Non-pigmented ciliary epithelial cell (primary cell): ENCODE results near the gene NOX5.
"Not testable (repeated sequence)": the region's sequence is repeated elsewhere in the genome, so short reads cannot be mapped to it uniquely, and the experiment has no call there.

ENCODE experiments used
- DNase-seq: peaks from one replicate; pipeline ENCODE4 v3.0.0-alpha.2; 2010; ENCODE audit warnings: low read depth

Gene NOX5

DNA sequence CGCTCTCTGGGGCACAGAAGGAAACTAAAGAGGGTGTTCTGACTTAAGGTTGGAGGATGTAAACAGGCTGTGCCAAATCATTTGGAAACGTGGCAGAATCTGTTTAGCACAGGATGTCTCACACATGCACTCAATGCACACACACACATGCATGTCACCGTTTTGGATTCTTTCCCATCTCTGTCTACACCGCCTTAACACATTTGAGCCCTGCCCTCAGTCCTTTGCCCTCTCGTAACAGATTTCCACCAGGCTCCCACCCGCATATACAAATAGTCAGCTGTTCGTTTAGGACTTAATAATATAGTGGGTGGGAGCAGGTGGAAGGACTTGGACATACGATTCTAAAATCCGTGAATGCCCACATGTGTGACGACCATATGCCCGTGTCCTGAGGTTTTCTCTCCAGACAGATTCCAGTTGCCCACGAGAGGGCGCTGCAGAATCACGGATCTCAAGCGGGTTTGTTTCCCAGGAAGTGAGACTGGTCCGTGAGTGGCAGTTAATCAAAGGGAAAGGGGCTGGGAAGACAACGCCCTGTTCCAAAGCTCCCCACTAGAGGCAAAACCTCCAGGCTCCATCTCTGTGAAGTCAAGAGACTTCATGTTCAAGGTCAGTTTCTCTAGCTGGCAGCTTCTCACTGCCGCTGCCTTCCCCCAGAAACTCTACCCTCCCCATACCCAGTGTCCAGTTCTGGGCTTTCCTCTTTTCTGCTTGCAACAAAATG, 44.5 kb downstream of the NOX5 start:
- no peak for DNase-seq

DNA sequence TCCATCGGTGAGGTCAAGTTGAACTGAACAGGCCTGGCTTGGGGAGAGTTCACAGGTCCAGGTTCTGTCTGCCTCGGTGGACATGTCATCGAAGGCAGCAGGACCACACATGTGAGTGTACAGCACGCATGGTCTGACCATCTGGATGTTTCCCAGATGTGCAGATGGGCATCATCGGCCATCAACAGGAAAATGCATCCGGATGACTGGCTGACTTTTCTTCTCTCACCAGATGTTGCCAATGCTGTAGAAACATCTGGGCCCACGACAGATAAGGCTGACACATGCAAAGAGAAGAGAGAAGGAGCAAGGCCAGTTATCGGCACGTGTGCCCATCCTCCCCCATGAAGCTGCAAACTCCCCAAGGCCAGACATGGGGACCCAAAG, 45.1 kb downstream of the NOX5 start:
- no peak for DNase-seq

DNA sequence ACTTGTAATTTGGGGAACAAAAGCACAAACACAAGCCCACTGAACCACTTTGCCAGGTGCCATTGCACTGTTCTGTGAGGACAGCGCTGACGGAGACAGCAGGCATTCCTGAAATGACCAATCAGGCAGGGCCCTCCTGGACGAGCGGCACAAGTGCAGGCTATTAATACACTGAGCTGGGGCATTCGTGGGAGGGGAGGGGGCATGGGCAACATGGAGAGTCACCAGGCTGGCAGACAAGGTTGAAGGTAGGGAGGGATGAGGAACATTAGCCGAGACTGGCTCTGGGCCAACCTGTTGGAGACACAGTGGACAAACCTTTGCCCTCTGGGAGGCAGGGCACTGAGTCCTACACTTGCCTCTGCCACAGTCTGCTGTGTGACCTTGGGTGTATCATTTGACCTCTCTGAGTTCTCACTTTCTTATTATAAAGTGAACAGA, 45.6 kb downstream of the NOX5 start:
- no peak for DNase-seq

DNA sequence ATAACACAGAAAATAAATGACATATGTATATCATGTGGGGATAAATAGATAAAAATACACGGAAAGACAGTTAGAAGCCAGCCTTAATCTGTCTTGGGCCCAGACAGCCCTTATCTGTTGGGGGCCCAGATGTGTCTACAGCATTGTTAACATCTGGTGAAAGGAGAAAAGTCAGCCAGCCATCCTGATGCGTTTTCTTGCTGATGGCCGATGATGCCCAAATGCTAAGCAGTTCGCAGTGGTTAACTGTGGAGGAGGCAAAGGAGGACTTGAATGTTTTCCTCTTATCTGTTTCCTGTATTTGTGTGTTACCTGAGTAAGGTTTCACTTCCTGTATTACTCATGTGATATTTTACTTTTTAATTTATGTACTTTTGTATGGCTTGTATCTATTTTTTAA, 46.2 kb downstream of the NOX5 start:
- DNase-seq = no peak

DNA sequence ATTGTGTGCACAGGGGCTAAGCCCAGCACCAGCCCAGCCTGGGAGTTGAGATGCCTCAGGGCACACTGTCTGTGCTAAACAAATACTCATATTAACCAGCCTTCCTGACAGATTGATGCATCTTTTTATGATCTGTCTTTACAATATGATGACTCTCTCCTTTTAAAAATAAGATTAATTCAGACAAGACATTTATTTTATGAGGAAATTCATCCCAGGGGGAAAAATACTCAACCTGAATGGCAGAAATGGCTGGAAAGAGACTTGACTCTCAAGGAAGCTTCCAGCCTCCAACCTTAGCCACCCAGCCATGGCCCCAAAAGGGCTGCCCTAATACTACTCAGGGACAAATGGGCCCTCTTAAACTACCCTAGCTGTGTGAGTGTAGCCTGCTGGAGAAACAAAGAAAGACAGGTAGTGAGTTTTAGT, 46.9 kb downstream of the NOX5 start:
- DNase-seq = no peak

DNA sequence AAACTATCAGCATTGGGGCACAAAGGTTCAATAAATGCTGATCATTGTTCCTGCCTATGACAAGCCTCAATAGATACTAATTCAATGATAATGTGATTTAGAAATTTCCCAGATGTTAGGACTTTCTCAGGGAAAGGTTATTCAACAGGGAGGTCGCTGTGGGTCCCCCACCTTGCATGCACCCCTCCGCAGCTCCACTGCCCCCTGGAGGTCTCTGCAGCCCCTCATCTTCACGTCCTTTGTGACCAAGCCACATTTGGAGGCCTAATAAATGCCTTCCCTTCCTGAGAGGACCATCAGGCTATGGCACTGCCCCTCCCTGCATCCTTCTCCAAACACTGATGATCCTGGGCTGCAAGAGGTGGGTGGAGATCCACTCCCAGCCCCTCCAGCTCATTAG, 50.2 kb downstream of the NOX5 start:
- DNase-seq = no peak

DNA sequence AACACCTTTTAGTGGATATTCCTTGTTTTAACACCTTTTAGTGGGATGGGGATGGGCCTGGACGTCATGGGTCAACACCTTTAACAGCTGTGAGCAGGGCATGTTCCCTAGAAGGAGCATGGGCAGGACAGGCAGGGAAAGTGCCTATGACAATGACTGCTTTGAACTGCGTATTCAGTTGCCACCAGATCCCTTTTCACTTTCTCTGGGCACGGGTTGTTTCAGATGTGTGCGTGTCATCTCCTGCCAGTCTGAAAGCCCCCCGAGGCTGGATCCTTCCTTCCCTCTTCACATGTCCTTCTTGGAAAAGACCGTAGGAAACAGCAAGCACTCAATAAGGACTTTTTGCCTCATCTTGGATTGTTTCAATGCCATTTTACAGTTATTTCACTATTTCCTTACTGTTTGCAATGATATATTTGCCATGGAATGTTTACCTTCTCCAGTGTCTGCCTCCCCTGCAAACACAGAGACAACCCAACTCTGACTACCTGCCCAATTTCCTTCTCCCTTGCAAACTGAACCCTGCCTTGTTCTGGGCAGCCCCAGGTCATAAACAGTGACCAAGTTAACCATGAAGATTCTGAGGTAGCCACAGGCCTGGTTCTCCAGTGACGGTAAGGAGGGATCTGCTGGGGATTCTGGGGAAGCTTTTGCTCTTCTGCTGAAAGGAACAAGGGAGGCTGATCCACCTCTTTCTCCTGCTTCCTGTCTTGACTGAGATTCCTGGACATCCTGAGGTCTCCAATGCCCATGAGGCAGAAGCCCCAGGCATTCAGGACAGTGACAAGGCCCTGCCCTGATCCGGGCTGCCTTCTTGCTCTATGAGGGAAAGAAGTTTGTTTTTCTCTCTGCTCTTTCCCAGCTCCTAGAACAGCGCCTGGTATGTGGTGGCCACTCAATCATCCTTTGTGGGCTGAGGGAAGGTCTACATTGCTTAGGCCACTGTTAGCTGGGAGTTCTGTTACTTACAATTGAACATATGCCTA, 51.8 kb downstream of the NOX5 start:
- DNase-seq = no peak

DNA sequence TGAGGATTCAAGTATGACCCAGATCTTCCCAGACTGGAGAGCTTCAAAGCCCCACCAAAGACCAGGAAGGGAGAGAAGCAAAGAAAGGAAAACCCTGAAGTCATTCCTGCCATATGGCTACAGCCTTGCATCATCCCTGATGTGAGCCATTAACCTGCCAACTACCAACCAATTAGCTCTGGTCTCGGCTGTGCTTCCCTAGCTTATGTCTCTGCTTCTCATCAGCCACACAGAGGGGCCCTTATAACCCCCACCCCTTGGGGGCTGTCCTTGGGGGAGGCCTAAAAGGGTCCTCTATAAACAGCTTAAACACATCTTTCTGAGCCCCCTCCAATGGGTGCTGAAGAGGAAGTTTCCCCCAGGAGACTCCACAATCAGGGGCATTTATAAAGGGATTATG, 52.8 kb downstream of the NOX5 start:
- no peak for DNase-seq

DNA sequence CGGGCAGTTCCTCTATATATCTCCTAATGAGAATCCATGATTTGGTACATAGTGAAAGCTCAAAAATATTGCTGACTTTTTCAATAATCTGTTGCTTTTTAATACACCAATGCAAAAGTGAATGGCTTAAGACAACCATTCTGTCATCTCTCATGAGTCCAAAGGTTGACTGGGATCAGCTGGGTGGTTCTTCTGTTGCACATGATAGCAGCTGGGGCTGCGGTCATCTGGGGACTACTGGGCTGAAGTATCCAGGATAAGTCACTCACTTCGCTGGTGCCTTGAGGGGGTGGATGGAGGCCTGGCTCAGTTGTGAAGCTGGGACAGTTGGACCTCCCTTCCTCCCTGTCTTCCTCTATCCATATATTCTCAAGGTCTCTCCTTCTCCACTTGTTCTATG, 53.7 kb downstream of the NOX5 start:
- no peak for DNase-seq

DNA sequence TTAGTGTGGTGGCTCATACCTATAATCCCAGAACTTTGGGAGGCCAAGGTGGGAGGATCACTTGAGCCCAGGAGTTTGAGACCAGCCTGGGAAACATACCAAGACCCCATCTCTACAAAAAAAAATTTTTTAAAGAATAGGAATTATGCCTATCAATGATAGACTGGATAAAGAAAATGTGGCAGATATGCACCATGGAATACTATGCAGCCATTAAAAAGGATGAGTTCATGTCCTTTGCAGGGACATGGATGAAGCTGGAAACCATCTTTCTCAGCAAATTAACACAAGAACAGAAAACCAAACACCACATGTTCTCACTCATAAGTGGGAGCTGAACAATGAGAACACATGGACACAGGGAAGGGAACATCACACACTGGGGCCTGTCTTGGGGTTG, 54.8 kb downstream of the NOX5 start:
- not testable (repeated sequence) for DNase-seq

DNA sequence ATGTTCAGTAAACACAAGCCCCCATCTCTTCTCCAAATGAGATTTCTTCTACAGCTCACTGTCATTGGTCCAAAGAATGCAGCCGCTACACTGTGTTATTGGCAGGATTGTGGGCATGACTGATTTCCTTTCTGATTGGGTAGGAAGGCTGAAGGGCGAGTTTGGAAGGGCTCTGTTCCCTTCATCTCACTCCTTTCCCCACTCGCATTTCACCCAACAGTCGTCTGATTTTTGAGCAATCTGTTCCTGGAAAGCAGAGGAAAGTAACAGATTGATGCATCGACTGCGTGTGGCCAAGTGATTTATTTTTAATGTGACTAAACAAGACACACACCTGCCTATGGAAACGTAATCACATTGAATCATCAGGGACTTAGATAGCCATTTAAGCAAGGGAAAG, 55.5 kb downstream of the NOX5 start:
- DNase-seq = no peak

DNA sequence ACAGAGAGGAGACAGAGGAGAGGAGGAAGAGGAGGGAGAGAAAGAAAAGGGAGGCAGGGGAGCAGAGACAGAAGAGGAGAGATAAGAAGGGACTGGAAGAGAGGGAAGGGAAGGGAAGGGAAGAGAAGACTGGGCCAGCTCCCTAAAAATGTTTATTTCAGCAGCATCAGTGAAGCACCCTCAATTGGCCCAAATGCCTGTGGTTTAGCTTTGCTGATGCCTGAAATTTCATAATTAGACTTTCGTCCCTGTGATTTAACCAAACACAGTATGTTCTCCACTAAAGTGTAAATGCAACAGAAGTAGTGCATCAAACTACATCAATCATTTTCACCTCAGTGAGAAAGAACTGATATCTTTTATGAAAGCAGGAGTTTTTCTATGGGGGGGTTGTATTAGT, 55.9 kb downstream of the NOX5 start:
- no peak for DNase-seq

DNA sequence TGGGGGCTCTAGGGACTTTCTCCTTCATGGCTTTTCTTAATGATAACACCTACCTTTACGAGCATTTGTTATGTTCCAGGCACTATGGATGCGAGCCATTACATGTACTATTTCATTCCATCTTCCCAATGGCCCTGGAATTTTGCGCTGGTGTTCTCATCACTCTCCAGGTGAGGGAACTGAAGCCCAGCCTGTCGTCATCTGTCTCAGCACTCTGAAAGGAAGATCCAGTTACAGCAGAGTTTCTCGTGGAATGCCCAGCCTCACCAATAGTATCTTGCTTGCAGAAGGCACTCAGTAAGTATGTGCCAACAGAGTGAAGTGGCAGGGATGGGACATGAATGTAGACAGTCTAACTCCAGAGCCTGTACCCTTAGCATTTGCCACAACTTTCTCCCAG, 56.8 kb downstream of the NOX5 start:
- no peak for DNase-seq

DNA sequence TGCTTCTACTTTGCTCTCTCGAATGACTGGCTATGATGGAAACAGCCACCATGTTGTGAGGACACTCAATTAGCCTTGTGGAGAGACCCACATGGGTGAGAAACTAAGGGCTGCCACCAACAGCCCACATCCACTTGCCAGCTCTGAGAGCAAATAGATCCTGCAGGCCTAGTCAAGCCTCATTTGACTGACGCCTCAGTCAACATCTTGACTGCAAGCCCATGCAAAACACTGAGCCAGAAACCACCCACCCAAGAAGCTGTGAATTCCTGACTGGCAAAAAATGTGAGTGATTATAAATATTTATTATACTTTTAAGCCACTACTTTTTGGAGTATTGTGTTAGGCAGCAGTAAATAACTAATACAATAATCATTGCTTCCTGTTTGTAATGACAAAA, 58.4 kb downstream of the NOX5 start:
- DNase-seq = no peak

DNA sequence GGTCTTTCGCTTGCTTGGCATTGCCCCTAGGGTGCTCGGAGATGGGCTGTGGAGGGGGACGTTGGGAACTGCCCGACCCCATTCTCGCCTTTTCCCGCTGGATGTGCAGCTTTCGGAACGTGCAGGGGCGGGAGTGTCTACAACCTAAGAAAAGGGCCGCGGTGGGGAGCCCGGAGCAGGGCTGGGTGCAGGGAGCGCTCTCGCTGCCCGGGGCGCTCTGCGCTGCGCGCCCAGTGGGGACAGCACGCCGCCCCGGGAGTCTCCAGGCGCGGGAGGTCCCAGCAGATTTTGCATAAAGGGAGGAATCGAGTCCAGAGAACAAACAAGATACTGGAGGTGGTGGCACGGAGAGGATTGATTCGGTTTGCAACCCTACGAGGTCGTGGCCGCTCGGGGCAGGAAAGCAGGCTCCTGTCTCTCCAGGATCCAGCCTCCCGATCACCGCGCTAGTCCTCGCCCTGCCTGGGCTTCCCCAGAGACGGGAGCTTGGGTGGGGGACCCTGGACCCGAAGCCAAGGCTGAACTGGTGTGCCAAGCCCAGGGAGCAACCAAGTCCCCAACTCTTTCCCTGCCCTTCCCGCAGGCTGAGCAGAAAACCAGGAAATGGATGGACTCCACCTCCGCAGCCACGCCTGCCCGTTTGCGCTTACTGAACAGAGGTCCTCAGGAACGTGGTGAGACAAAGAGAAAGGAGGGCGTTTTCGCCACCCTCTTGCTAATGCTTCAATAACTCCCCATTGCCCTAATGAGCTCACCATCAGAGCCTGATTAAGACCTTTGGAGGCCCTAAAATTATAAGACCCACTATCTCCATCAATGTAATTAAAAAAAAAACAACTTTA, 59.7 kb downstream of the NOX5 start:
- no peak for DNase-seq

DNA sequence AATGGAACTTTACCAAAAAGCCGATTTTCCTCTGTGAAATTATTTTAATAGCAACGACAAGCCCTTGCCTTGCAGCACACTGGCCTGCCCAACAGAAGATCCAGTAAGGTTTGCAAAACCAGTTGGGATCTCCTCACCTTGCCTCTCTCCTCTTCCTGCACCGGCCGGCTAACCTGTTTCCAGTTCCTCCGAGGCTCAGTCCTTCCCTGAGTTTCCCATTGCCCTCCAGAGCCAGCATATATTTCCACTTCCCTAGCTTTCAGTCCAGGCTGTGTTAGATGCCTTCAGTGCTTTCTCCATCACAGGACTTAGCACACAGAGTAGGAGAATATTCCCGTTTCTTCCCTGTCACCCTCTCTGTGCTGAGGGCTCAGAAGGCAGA, 60.3 kb downstream of the NOX5 start:
- no peak for DNase-seq

DNA sequence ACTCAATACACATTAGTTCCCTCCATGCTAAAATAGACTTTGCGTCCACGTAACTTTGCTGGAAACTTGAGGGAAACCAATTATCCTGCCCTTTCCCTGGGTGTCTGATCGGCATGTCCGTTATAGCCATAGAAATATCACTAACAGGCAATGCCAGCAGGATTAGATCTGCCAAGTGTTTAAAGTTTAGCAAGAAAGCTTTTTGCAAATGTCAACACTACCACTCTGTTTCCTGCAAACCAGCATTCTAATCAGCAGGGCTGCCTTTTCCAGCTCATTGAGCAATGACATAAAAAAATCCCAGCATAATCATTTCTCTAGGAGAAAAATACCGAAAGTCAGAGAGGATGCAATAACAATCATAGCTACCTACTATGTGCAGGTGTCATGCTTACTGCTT, 60.9 kb downstream of the NOX5 start:
- DNase-seq = no peak

DNA sequence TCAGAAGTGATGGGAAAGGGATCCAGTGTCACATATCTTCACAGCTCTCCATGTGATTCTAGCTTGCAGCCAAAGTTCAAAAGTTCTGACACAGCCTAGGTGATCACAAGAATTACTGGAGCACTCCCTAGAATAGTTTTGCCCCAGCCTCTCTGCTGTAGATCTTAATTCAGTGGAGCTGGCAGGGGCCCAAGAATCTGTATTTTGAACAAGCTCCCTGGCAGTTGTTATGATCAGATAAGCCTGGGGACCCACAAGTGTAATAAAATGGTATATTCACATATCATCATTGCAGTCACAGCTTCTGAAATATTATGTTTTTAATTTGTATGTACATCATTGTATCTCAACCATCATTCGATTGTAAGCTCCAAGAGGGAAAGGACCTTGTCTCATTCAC, 62.3 kb downstream of the NOX5 start:
- DNase-seq = no peak

DNA sequence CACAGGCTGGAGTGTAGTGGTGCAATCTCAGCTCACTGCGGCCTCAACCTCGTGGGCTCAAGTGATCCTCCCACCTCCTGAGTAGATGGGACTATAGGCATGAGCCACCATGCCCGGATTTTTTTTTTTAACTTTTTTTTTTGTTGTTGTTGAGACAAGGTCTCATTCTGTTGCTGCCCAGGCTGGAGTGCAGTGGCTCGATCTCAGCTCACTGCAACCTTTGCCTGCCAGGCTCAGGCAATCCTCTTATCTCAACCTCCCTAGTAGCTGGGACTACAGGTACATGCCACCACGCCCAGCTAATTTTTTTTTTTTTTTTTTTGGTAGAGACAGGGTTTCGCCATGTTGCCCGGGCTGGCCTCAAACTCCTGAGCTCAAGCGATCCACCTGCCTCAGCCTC, 64.1 kb downstream of the NOX5 start:
- DNase-seq = no peak

DNA sequence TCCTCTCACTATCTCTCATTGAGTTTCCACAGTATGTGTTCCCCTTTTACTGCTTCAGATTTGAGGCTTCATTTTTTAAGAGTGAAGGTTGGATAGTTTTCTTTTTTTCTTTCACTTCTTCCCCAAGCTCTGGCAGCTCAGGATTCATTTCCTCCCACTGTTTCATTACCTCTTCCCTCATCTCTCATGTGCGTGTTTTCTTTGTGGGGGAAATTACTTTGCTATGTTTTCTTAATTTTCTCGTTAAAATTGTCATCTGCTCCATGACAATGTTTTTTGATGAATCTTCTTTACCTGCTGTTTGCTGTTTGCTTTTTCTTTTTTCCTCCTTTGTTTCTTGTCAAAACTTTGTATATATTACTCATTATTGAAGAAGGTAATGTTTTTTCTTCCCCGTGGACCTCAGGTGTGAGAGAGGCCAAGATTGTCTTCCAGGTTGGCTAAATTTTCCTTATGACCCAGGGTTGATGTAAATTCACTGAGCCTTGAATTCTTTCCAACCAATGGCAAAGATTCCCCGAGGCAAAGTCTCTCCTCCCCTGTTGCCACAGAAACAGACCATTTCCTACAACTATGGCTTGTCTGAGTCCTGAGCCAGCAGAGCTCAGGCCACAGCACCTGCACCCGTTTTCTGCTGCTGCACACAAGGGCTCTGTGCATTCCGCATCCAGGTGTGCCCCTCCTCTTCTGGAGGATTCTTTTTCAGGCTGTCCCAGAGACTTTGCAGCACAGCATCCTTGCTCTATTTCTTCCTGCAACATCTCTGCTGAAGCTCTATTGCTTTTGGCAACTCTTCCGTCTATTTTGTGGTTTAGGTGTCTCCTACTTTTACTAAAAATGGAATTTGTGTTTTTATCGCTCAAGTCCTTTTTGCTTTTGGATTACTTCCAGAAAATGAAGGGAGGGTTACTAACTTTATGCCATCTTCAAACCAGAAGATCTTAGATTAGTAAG, 66.1 kb downstream of the NOX5 start:
- no peak for DNase-seq

DNA sequence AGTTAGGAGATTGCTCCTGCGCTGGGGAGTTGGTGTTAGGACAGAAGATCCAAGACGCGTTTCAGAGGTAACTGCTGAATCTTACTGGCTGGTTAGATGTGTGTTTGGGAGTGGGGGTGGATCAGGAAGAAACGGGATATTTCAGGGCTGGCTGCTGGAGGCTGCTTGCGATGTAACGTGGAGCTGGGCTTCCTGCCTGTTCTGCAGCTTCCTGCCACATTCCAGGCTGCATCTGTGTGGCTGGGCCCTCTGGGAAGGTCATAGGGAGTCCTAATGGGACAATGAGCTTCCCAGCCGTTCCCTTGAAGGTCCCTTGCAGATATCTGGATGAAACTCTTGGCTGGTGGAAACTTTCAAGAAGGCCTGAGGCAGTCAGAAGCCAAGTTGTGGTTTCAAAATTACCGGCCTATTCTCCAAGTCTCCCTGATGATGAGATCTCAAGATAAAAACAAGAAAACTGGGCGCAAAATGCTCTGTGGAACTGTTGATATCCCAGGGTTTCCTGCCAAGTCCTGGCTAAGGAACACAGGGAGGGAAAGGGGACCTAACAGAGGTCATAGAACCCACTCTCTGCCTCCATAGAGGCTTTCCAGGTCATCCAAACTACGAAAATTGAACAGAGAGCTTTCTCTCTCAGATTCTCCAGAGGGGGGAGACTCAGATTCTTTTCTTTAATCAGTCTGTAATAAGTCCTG, 67.0 kb downstream of the NOX5 start:
- no peak for DNase-seq
